Kidney (tissue), 14 donors: ENCODE results near the gene THY1. TPM values are rescaled to one million over a fixed set of nuclear protein-coding genes. Genes with fewer than 3 reads are reported as not detected.

Source experiments
- DNase-seq, 5 donors: peaks; one replicate each; pipeline ENCODE4 v3.0.0-alpha.2; 2013 to 2020
- FAIRE-seq: peaks from 2 replicates; lab custom pipeline; 2012; peaks lifted over from hg19 to GRCh38; lab: Jason Lieb, UNC
- H3K27ac ChIP-seq, 2 donors: one replicate each; pipeline ENCODE4 v1.7.0; 2013; ENCODE audit warnings: low read depth in 2 of 2, low read length in 2 of 2, inconsistent platforms in 1 of 2
- H3K27me3 ChIP-seq: one replicate; pipeline ENCODE4 v1.7.1; 2013; ENCODE audit warnings: low read length, inconsistent platforms; ENCODE audit not compliant: control insufficient read depth, insufficient read depth
- H3K36me3 ChIP-seq, 3 donors: one replicate each; pipeline versions ENCODE4 v1.7.0 to v1.7.1; 2013; ENCODE audit warnings: low read length in 3 of 3, control low read depth in 1 of 3, inconsistent platforms in 1 of 3; ENCODE audit not compliant: insufficient read depth in 3 of 3, control insufficient read depth in 2 of 3
- H3K4me1 ChIP-seq, 3 donors: one replicate each; pipeline versions ENCODE4 v1.7.0 to v1.7.1; 2013; ENCODE audit warnings: low read length in 3 of 3, inconsistent platforms in 1 of 3, low read depth in 1 of 3; ENCODE audit not compliant: control insufficient read depth in 2 of 3, insufficient read depth in 2 of 3
- H3K4me3 ChIP-seq, 3 donors: one replicate each; pipeline versions ENCODE4 v1.7.0 to v1.8.1; 2013; ENCODE audit warnings: low read length in 3 of 3, control low read depth in 1 of 3, inconsistent platforms in 1 of 3
- H3K9ac ChIP-seq, 3 donors: one replicate each; pipeline versions ENCODE4 v1.7.0 to v1.7.1; 2013; ENCODE audit warnings: low read length in 3 of 3, control low read depth in 1 of 3, inconsistent platforms in 1 of 3
- H3K9me3 ChIP-seq, 3 donors: one replicate each; pipeline versions ENCODE4 v1.7.0 to v1.7.1; 2013; ENCODE audit warnings: low read length in 3 of 3, control low read depth in 1 of 3, inconsistent platforms in 1 of 3; ENCODE audit not compliant: control insufficient read depth in 2 of 3, insufficient read depth in 1 of 3
- CTCF ChIP-seq: IDR thresholded peaks from 3 replicates; pipeline ENCODE4 v1.5.1; 2012; ENCODE audit warnings: mild to moderate bottlenecking, moderate library complexity, borderline replicate concordance; ENCODE audit not compliant: insufficient read depth; ENCODE audit errors: extremely low read depth
- intact Hi-C: fragments of 100-400 bp; cut with DNase I; formaldehyde crosslinking; loops from one replicate; pipeline ENCODE4 v1.11.1; 2022
- polyA plus RNA-seq: library from polyadenylated mRNA; stranded (reverse); fragments of 350-450 nt; fragmentation: Illumina TruSeq; extraction: RNeasy Lipid Tissue Mini Kit (QIAGEN cat#74804); gene quantifications from one replicate; pipeline ENCODE4 v1.2.3, GENCODE V29; 2014; ENCODE audit warnings: low read depth, low replicate concordance; ENCODE audit not compliant: insufficient read depth
- total RNA-seq: library from RNA; stranded (reverse); fragmentation: NEBNext Ultra II Directional; extraction: Animal tissue kit (Norgen Biotek cat#: 25700); gene quantifications from one replicate; pipeline ENCODE4 v1.2.1, GENCODE V29; 2021
- donor health status: control.
- donor health status: control.
- donor health status: control.
- donor health status: control.
- donor health status: control.
- donor health status: DM: yes; HTN: yes; CAD: no.
- donor health status: Normal renal cell carcinoma (clear cell type).

The THY1 gene
- total and polyA plus RNA-seq, 2 donors from 2014 or later: 17.5 to 240 TPM

- Histone ChIP-seq H3K9me3 (peaks cover 0 to 4% (median 0%) of the 10 kb centered on the region in 3 donors), H3K36me3 (no peaks in the 10 kb centered on the region), H3K9ac (no peak overlapping the region), H3K27me3 (no peaks in the 10 kb centered on the region), H3K4me1 (peaks cover 3 to 30% (median 29%) of the 10 kb centered on the region in 3 donors), H3K27ac (no peak overlapping the region), H3K4me3 (no peak overlapping the region)
- FAIRE-seq (no peak), DNase-seq (no peak)
- intact Hi-C loops: no loop called here
- TF ChIP-seq CTCF: no peak
These were observed 6.1 kb downstream of the THY1 start for GRCh38 chr11:119416606-119417580.

- no peak overlapping the region for H3K27ac ChIP-seq
These were observed 7.0 kb downstream of the THY1 start for GRCh38 chr11:119415966-119416365.

GRCh38 chr11:119415517-119415916 is 7.5 kb downstream of the THY1 start:
- no peak overlapping the region for H3K27ac ChIP-seq
- no peaks in the 10 kb centered on the region for H3K27me3 ChIP-seq
- no peak for TF ChIP-seq CTCF
- intact Hi-C loops: no loop called here
- no peak overlapping the region for H3K4me3 ChIP-seq
- DNase-seq: no peak
- H3K36me3 ChIP-seq: no peaks in the 10 kb centered on the region
- no peak for FAIRE-seq
- H3K4me1 ChIP-seq: peaks cover 3 to 17% (median 16%) of the 10 kb centered on the region in 3 donors
- H3K9ac ChIP-seq: no peak overlapping the region
- peaks cover 0 to 4% (median 0%) of the 10 kb centered on the region in 3 donors for H3K9me3 ChIP-seq

More at GRCh38 chr11:119415966-119416365, 7.0 kb downstream of the THY1 start:
- no peak for FAIRE-seq
- intact Hi-C loops: no loop called here
- Histone ChIP-seq H3K36me3 (no peaks in the 10 kb centered on the region), H3K27me3 (no peaks in the 10 kb centered on the region), H3K9me3 (peaks cover 0 to 4% (median 0%) of the 10 kb centered on the region in 3 donors), H3K4me1 (peaks cover 3 to 22% (median 21%) of the 10 kb centered on the region in 3 donors), H3K4me3 (no peak overlapping the region), H3K9ac (no peak overlapping the region)
- no peak for TF ChIP-seq CTCF
- DNase-seq: no peak
